GM18951 (cell line): Measurements from ENCODE around the gene ST8SIA6.
"Not testable (repeated sequence)": the region's sequence is repeated elsewhere in the genome, so short reads cannot be mapped to it uniquely, and the experiment has no call there.

Experiments used
- POLR2A ChIP-seq: IDR thresholded peaks from 4 replicates; pipeline ENCODE4 v1.6.1; 2011; ENCODE audit warnings: mild to moderate bottlenecking; ENCODE audit not compliant: insufficient read length, insufficient read depth; ENCODE audit errors: extremely low read depth
- in situ Hi-C: fragments of 300-500 bp; cut with MboI; formaldehyde crosslinking; loops from one replicate; pipeline ENCODE4 v1.12.0; 2022; ENCODE audit warnings: low sequenced_read_pairs, mixed read lengths, inconsistent platforms; ENCODE audit not compliant: unreplicated experiment

The ST8SIA6 gene

GRCh38 chr10:17410907-17411306 is 43.5 kb downstream of the ST8SIA6 start:
- TF ChIP-seq POLR2A: no peak
- in situ Hi-C loops: no loop called here

GRCh38 chr10:17409170-17409733 is 45.1 kb downstream of the ST8SIA6 start:
- no peak for TF ChIP-seq POLR2A

GRCh38 chr10:17407047-17407446 is 47.3 kb downstream of the ST8SIA6 start:
- no peak for TF ChIP-seq POLR2A
- in situ Hi-C loops: no loop called here

More at GRCh38 chr10:17409170-17409733, 45.1 kb downstream of the ST8SIA6 start:
- in situ Hi-C loops: no loop called here

- no peak for TF ChIP-seq POLR2A
- in situ Hi-C loops: no loop called here
Observed at GRCh38 chr10:17406036-17406834, 48.2 kb downstream of the ST8SIA6 start.

- in situ Hi-C loops: no loop called here
- no peak for TF ChIP-seq POLR2A
Observed at GRCh38 chr10:17403161-17403560, 51.2 kb downstream of the ST8SIA6 start.

GRCh38 chr10:17402040-17402439 is 52.4 kb downstream of the ST8SIA6 start:
- in situ Hi-C loops: not testable (repeated sequence)

- no peak for TF ChIP-seq POLR2A
- in situ Hi-C loops: no loop called here
Observed at GRCh38 chr10:17396004-17396403, 58.4 kb downstream of the ST8SIA6 start.

GRCh38 chr10:17394854-17395253 is 59.5 kb downstream of the ST8SIA6 start:
- no peak for TF ChIP-seq POLR2A
- in situ Hi-C loops: no loop called here

GRCh38 chr10:17387861-17388503 is 66.4 kb downstream of the ST8SIA6 start:
- in situ Hi-C loops: no loop called here
- TF ChIP-seq POLR2A: no peak

GRCh38 chr10:17386616-17387075 is 67.7 kb downstream of the ST8SIA6 start:
- no peak for TF ChIP-seq POLR2A
- in situ Hi-C loops: no loop called here

- in situ Hi-C loops: no loop called here
- TF ChIP-seq POLR2A: no peak
Observed at GRCh38 chr10:17386021-17386420, 68.4 kb downstream of the ST8SIA6 start.

- in situ Hi-C loops: no loop called here
- TF ChIP-seq POLR2A: no peak
Observed at GRCh38 chr10:17385066-17385465, 69.3 kb downstream of the ST8SIA6 start.

- in situ Hi-C loops: no loop called here
- TF ChIP-seq POLR2A: no peak
Observed at GRCh38 chr10:17383801-17384555, 70.4 kb downstream of the ST8SIA6 start.
